Subcutaneous adipose tissue (tissue), 4 donors: ENCODE measurements around the gene ARHGEF33. TPM values are rescaled to one million over a fixed set of nuclear protein-coding genes. Genes with fewer than 3 reads are reported as not detected.

Source experiments
- small RNA-seq: library from RNA; depleted of rRNA; stranded (forward); fragments of <200 nt; gene quantifications from one replicate; pipeline ENCODE3, GENCODE V24; 2016
- total RNA-seq, 4 donors: library from RNA; depleted of rRNA; stranded (reverse); fragments of >200 nt; gene quantifications; one replicate each; pipeline ENCODE4 v1.1.0, GENCODE V29; 2016
- TF ChIP-seq, protein P1 (sequence below): fragments of 450-650 bp; IDR thresholded peaks from one replicate; pipeline ENCODE4 v1.5.1; 2016; ENCODE audit warnings: low read depth, mild to moderate bottlenecking, control low read depth, antibody characterized with exemption, moderate library complexity

The ARHGEF33 gene
- total RNA-seq, 4 donors from 2014 or later = 0.38 to 3.1 (median 1.1) TPM

- TF ChIP-seq, protein P1, sequence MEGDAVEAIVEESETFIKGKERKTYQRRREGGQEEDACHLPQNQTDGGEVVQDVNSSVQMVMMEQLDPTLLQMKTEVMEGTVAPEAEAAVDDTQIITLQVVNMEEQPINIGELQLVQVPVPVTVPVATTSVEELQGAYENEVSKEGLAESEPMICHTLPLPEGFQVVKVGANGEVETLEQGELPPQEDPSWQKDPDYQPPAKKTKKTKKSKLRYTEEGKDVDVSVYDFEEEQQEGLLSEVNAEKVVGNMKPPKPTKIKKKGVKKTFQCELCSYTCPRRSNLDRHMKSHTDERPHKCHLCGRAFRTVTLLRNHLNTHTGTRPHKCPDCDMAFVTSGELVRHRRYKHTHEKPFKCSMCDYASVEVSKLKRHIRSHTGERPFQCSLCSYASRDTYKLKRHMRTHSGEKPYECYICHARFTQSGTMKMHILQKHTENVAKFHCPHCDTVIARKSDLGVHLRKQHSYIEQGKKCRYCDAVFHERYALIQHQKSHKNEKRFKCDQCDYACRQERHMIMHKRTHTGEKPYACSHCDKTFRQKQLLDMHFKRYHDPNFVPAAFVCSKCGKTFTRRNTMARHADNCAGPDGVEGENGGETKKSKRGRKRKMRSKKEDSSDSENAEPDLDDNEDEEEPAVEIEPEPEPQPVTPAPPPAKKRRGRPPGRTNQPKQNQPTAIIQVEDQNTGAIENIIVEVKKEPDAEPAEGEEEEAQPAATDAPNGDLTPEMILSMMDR = no peak
Measured at GRCh38 chr2:39024833-39025232, 135.2 kb downstream of the ARHGEF33 start.

Small RNA genes lying within 50 kb of the gene (small RNA-seq; reads per million reads assigned to genes)
- not detected for gene RN7SL96P
- not detected for gene RNU6-851P

Other genes with a start within 250 kb of the ARHGEF33 start
- 10 to 100 TPM in 3 of 4 donors, 1 to 10 TPM in 1; 8.5 to 62.9 (median 36.3) TPM for gene GALM, start 223.8 kb upstream of the ARHGEF33 start, total RNA-seq
- gene SRSF7, start 138.5 kb upstream of the ARHGEF33 start, total RNA-seq = 100 to 1,000 TPM in 2 of 4 donors, 10 to 100 TPM in 2; 60.8 to 135 (median 86.2) TPM
- gene GEMIN6, start 111.7 kb upstream of the ARHGEF33 start, total RNA-seq = 1 to 10 TPM; 4.0 to 6.8 (median 4.7) TPM
- gene DHX57, start 13.9 kb upstream of the ARHGEF33 start, total RNA-seq = 10 to 100 TPM; 12.6 to 19.1 (median 14.6) TPM
- 10 to 100 TPM in 2 of 4 donors, 1 to 10 TPM in 2; 7.5 to 17.8 (median 10.3) TPM for gene MORN2, start 13.9 kb upstream of the ARHGEF33 start, total RNA-seq
- gene SOS1, start 231.2 kb downstream of the ARHGEF33 start, total RNA-seq = 10 to 100 TPM; 67.2 to 72.4 (median 71.0) TPM